NCI-H2196 (cell line): Measurements from ENCODE around the gene NUDT5.
A peak's percentile ranks its signal among the peaks of the same experiment; 100 is the strongest.

ENCODE experiments used
- DNase-seq: peaks from one replicate; lab custom pipeline; 2025; ENCODE audit not compliant: unreplicated experiment; lab: John Stamatoyannopoulos, UW

Gene NUDT5

GRCh38 chr10:12165999-12166775, 29.5 kb downstream of the NUDT5 start:
- no peak for DNase-seq

- no peak for DNase-seq
Observed at GRCh38 chr10:12165036-12165435, 30.7 kb downstream of the NUDT5 start.

GRCh38 chr10:12164085-12164484, 31.6 kb downstream of the NUDT5 start:
- no peak for DNase-seq

GRCh38 chr10:12162927-12163326, 32.8 kb downstream of the NUDT5 start:
- DNase-seq = no peak

- DNase-seq = no peak
Observed at GRCh38 chr10:12160664-12161063, 35.0 kb downstream of the NUDT5 start.

GRCh38 chr10:12158111-12158510, 37.6 kb downstream of the NUDT5 start:
- no peak for DNase-seq

- no peak for DNase-seq
Observed at GRCh38 chr10:12156367-12157123, 39.1 kb downstream of the NUDT5 start.

GRCh38 chr10:12154516-12154915, 41.2 kb downstream of the NUDT5 start:
- no peak for DNase-seq

- no peak for DNase-seq
Observed at GRCh38 chr10:12150163-12150562, 45.5 kb downstream of the NUDT5 start.

- DNase-seq = no peak
Observed at GRCh38 chr10:12144538-12144937, 51.2 kb downstream of the NUDT5 start.

- DNase-seq = no peak
Observed at GRCh38 chr10:12140038-12140437, 55.7 kb downstream of the NUDT5 start.

GRCh38 chr10:12135631-12136030, 60.1 kb downstream of the NUDT5 start:
- no peak for DNase-seq

GRCh38 chr10:12130237-12130872, 65.3 kb downstream of the NUDT5 start:
- no peak for DNase-seq

GRCh38 chr10:12129222-12130111, 66.2 kb downstream of the NUDT5 start, which contains the start of gene SEC61A2:
TSS of gene SEC61A2 (plus strand) at chr10:12129677. CDS start at chr10:12129788, 111 bp downstream.
- peak; percentile 88 for DNase-seq

GRCh38 chr10:12121673-12122072, 74.0 kb downstream of the NUDT5 start:
- no peak for DNase-seq
